GM18858 (cell line): ENCODE measurements around the gene THAP3.
A peak's percentile ranks its signal among the peaks of the same experiment; 100 is the strongest.

ENCODE experiments used
- ATAC-seq: cut with Tn5 transposase; IDR thresholded peaks from one replicate; pipeline ENCODE4 v1.9.1; 2021; ENCODE audit not compliant: unreplicated experiment

Gene THAP3

DNA sequence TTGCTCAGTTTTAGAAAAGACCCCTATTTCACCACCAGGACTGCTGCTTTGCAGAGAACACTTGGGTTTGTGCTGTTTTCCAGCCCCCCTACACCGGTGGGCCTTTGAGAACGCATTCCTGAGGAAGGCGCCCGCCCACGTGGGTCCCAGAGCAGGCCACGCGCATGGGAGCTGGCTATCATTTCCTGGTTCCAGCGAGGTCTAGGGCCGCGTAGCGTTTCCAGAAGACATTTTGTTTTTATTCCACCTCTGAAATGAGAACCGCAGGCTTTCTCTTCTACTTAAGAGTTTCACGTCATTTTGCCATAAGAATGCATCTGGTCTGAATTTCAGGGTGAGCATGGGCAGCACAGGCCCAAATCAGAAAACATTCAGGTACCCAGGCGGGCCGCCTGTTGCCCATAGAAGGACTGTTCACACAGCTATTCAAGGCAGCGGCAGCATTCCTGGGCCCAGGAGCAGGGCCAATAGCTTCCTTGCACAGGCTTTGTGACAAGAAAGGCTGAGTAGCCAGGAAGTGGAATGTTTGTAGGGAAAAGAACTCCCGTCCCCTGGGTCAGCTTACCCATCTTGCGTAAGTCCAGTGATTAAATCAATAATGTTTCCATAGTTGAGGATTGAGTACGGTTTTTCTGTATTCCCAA lies 20.6 kb upstream of the THAP3 start:
- no peak for ATAC-seq

DNA sequence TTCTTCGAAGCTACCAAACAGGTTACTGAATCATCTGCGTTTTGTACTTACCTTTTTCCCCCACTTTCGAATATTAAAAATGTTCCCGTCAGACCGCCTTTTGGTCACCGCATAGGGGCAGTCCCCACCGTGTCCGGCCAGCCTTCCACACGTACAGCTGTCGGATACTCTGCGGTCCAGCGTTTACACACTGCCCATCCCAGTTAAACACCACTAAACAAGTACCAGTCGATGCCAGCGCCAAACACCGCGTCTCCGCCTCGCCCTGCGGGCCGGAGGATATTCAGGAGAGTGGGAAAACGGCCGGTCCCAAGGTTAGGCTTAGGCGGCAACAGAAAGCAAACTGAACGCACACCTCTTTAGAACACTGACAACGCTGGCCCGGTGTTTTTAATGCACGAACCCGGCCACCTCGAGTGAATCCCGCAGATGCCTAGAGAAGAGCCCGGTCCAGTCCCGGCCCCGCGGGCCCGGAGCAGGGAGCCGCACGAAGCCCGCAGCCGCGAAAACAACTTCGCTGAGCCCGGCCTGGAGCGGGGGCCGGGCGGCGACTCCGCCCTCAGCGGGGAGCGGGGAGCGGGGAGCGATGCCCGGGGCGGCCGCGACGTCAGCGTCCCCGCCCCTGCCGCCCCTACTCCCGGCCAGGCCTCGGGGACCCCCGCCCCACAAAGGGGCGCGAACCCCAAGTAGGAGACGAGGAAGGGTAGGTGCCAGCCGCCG lies 11.9 kb upstream of the THAP3 start:
- peak; percentile 11 for ATAC-seq

DNA sequence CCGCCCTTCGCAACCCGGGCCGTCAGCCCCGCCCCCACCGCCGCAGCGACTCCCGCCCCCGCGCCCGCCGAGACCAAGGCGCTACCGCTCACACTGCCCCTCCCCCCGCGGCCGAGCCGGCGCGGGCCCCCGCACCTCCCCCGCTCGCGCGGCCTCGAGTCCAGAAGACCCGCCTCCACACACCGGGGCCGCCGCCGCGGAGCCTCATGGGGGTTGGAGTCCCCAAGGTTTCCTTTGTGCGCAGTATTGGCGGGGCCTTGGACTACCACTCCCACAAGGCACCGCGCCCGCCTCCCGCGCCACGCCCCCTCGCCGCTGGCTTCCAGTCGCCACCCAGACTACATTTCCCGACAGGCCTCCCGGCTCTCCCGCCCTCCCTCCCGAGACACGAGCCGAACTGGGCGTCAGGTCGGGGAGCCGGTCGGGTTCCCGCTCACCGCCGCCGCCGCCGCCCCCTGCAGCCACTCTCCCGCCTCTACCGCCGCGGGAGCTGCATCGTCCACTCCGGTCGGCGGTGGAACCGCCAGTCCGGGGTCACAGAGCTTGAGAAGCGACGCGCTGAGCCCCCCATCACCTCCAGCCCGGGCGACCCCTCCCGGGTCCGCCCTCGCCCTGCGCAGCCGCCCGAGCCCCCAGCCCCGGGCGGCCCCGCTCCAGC lies 11.2 kb upstream of the THAP3 start, which contains the start of gene PHF13:
TSS of gene PHF13 (plus strand) at position 371 of the 658 bp plus-strand sequence. CDS start 336 bp downstream, outside the sequence.
- peak; percentile 85 for ATAC-seq

DNA sequence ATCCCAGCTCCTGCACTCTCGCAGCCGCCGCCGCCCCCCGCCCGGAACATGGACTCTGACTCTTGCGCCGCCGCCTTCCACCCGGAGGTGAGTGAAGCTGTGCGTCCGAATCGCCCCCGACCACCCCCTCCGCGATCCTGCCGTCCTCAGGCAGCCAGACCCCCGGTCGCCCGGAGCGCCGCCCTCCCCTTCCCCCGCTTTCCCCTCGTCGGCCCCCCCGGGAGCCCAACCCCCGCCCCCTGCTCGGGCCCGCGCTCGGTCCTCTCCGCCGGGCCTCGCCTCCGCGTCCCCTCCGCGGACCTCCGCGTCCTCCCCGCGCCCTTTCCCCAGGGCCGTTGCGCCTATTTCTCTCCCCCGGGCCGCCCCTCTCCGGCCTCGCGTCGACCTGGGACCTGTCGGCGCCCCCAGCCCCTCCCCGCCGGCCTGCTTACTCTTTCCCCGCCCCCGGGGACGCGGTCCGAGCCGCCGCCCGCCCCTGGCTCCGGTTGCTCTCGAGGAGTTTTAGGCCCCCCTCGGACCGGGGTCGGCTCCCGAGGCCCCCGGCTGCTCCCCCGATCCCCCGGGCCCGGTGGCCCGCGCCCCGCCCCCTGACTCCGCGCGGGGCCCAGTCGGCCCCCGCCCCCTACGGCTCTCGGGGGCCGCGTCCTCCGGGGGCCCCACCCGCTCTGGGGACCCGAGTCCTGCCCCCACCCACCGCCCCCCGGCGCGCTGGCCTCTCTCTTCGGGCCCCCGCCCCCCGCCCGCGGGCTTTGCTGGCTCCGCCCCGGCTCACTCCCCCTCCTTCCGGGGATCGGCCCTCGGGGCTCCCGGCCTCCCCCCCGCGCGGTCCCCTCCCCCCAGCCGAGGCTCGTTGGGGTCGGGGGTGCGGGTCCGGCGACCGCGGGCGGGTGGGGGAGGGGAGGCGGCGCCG lies 10.4 kb upstream of the THAP3 start:
- ATAC-seq, result no peak

DNA sequence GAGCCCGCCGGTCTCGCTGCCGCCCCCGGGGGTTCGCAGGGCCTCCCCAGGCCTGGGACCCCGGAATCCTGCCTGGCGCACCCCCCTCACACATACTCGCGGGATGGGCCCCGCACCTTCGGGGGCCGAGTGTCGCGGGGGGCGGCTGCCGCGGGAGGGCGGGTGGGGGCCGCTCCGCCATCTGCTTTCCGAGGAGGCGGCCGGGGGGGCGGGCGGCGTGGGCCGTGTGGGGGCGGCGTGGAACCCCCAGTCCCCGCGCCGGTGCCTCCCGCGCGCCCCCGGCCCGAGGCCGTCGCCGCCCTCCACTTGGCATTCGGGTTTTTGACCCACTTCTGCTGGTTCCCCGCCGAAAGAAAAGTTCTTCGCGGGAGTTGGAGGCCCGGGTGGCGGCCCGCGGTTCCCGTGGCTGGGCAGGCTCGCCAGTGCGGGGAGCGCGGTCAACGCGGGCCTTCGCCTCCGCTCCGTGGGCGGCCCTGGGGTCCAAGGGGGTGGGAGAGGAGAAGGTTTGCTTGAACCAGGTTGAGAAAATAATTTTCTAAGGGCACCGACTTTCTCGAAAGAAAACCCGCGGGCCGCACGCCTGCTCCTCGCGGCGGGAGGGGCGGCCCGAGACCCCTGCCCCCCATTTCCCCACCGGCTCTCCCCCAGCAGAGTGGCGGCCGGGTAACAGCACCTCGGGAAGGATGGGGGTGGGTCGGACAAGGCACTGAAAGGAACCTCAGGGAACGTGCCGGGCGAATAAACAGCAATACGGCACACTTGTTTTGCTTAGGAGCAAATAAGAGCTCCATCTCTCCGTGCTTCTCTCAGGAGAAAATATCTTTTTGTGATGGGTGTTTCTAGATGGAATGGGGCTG lies 9.5 kb upstream of the THAP3 start:
- ATAC-seq, result no peak

DNA sequence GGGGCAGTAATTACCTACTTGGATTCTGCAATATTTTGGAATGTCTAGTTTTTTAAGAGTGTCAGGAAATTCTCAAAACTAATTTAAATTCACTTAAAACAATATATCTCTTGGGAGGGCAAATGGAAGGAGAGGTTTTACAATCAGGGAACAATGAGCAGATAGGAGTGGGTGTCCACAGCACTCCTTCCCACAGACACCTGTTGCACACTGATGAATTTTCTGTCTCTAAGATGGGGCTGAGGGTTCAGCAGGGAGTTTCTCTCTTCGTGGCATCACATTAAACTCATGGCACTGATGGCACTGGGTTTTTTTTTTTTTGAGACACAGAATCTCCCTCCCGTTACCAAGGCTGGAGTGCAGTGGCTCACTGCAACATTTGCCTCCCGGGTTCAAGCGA lies 5.6 kb upstream of the THAP3 start:
- no peak for ATAC-seq

DNA sequence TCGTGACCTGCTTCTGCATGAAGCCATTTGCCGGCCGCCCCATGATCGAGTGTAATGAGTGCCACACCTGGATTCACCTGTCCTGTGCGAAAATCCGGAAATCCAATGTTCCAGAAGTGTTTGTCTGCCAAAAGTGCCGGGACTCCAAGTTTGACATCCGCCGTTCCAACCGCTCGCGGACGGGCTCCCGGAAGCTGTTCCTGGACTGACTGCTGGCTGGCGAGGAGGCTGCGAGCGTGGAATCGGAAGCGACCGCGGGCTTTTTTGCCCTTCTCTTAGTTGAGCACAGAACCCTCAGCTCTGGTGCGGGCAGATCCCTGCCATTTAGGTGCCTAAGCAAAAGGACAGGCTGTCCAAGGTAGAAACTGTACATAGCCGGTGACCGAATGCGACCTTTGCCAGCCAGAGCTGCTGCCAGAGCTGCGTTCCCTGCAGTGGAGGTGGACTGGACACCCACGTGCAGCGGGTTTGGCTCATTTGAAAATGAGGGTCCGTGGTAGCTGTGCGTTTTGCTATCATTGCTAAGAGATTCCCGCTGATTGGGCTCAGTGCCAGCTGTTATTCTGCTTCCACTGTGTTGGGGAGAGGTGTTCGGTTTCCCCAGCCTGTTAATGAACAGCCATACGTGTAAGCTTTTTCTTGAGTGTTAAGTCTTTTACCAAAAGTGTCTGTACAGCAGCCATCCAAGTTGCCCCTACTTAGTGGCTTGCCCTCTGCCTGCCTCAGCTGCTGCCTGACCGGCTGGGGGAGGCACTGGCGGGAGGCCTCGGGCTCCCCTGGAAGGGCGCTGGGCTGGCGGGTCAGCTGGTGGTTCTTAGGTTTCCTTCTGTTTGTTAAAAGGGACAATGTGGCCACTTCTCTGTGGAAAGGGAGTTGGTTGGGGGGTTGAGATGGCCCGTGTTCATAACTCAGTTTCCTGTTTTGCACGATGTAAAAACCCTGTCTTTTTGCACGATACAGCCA lies 3.0 kb upstream of the THAP3 start:
- ATAC-seq, result no peak

DNA sequence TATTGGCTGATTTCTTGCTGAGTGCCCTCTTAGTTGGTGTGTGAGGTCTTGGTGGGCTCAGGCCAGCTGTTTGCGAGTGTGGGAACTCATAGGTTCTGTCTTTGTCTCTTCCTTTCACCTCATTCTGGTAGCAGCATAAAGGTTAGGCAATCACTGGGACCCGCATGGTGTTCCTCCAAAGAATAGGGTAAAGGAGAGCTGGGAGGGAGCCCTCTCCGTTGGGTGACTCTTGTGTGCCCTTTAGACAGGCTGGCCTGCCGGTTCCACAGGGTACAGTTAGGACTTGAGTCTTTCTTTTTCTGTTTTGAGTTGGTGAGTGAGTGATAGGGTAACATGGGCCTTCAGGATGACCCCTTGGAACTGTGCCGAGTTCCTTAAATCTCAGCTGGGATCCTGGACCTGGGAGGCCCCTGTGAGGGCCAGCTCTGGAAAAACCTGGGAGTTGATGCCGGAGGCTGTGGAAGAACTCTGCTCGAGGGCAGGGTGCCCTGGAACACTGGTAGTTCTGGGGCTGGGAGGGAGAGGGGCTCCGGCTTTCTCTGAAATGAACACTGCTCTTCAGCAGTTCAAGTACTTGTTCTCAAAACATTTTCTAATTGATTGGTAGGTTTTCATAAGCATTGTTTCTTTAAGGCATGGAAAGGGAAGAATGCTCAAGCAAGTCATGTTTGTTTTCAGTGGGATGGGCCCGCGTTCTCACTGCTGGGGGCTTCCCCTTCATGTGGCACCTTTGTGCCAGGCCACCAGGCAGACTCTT lies 2.1 kb upstream of the THAP3 start:
- no peak for ATAC-seq

DNA sequence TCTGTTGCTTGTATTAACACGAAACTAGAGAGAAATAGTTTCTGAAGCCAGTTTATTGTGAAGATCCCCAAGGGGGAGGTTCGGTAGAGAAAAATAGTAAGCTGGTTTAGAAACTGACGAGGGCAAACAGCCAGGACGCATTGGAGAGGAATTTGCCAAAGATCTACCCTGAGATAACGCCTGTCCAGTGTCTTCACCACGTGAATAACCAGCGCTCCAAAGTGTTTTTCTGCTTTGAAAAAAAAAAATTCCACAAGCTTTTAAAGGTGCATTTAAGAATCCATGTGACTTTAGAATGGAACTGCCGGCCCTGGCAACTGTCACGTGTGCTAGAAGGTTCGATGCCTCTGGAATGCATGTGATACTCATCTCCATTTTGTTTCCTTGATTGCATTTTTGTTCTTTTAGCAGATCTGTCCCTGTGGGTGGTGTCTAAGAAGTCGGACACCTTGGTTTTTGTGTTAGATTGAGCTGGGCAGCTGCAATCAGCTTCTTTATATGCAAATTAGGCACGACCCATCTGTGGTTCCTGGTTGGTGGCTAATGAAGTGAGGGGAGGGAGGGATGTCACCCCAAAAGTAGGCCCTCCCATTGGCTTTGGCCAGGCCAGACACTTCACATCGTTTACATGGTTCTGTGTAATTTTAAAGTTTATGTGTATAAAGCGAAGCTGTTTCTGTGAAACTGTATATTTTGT lies 1.3 kb upstream of the THAP3 start:
- ATAC-seq, result no peak

DNA sequence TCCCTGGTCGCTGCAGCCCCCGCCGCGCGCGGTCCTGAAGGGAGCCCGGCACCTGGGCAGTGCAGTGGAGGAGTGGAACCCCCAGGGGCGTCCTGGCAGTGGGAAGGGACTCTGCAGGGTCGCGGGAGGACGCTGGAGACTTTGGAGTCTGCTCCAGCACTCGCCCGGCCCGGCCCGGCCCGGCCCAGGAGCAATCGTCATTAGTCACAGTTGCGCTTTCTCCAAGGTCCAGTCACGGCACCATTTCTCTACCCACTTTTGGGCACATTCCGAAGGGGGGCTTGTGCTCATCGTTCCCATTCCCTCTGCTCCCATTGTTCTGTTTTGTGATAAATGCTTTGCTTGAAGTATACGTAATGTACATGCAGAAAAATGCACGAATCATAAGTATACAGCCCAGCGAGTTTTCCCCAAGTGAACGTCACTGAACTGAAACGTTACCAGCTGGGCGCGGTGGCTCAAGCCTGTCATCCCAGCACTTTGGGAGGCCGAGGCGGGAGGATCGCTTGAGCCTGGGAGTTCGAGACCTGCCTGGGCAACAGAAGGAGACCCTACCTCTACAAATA lies 999 bp downstream of the THAP3 start:
- ATAC-seq, result no peak

DNA sequence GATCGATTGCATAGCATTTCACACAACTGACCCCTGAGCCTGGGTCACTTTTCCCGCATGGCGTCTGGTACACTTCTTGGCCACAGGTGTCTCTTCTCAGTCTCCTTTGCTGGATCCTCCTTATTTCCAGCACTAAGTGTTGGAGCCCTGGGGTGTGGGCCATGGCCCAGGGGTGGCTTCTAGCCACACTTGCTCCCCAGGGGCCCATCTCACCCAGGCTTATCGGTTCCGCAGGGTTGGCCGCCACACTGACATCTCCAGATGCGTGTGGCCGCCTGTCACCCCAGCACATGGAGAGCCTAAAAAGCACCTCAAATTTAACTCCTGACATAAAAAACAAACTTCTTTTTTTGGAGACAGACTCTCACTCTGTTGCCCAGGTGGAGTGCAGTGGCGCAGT lies 2.4 kb downstream of the THAP3 start:
- ATAC-seq, result no peak

DNA sequence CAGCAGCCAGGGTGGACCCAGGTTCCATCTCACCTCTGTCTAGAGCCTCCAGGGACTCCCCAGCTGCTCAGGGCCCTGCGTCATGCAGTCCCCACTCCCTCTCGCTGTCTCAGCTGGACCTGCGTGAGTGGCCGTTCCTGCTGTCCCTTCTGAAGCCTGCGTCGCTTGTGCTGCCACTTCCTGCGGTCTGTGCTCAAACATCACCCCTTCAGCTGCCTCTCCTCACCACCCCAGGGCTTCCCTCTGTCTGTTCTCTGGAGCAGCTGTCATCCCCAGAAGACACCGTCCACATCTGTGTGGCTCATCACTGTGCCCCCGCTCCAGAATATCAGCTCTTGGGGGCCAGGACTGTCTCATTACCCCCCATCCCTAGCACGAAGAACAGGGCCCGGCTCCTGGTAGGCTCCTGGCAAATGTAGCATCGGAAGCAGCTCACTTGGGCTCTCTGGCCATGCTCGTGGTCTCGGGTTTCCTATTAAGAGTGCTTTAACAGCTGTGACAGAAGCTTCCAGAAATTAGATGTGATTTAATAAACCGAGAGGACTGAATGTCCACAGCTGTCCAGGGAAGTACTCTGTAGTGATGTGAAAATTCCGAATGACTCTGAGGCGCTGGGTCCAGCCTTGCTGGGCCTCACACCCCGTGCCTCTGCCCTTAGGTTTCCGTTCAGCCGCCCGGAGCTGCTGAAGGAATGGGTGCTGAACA lies 3.3 kb downstream of the THAP3 start:
- ATAC-seq, result no peak

DNA sequence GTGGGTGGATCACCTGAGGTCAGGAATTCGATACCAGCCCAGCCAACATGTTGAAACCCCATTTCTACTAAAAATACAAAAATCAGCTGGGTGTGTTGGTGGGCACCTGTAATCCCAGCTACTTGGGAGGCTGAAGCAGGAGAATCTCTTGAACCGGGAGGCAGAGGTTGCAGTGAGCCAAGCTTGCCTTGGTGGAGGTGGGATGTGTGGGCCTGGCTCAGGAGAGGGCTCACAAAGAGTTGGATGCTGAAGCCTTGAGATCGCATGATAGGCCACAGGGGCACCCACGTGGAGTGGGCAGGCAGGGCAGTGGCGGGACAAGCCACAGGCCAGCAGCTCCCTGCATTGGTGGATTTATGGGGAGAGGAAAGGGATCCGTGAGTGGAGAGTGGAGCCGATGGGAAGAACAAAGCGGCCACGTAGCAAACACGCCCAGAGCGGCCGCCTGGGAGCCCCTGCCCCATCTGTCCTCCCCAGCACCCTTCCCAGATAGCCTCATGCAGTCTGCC lies 4.4 kb downstream of the THAP3 start:
- ATAC-seq, result no peak

DNA sequence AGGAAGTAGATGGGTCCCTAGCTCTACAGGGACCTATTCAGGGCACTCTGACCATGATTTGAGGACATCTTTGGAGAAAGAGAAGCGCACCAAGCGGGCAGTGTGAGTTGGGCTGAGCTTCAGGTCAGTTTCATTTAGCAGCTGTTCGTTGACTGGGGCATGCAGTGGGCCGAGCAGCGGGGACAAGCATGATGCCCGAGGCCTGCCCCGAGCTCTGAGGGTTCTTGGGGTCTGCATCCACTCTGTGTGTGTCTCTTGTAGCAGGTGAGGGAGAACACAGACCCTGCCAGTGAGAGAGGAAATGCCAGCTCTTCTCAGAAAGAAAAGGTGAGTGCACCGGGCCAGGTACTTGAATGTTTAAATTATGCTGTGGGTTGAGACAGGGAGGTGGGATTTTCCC lies 5.4 kb downstream of the THAP3 start:
- no peak for ATAC-seq

DNA sequence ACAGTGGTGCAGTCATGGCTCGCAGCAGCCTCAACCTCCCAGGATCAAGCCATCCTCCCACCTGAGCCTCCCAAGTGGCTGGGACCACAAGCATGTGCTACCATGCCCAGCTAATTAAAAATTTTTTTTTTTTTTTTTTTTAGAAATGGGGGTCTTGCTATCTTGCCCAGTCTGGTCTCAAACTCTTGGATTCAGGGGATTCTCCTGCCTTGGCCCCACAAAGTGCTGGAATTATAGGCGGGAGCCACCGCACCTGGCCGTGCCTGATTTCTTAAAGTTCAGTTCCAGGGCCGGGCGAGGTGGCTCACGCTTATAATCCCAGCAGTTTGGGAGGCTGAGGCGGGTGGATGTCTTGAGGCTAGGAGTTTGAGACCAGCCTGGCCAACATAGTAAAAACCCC lies 6.4 kb downstream of the THAP3 start:
- no peak for ATAC-seq
